Trophoblast cell (in vitro differentiated cells and primary cell): ENCODE results near the gene NEAT1.
A peak's percentile ranks its signal among the peaks of the same experiment; 100 is the strongest.

Source experiments
- DNase-seq, 2 donors: peaks; one replicate each; pipeline ENCODE4 v3.0.0-alpha.2; 2016
- H2AFZ ChIP-seq: 2 replicates; pipeline ENCODE4 v1.6.1; 2013; ENCODE audit warnings: low read length, moderate library complexity, mild to moderate bottlenecking; ENCODE audit not compliant: insufficient read depth, poor library complexity
- H2AK5ac ChIP-seq: 2 replicates; pipeline ENCODE4 v1.6.1; 2013; ENCODE audit warnings: mild to moderate bottlenecking, low read length
- H2BK120ac ChIP-seq: 2 replicates; pipeline ENCODE4 v1.6.1; 2013; ENCODE audit warnings: low read length, mild to moderate bottlenecking, moderate library complexity; ENCODE audit not compliant: insufficient read depth, poor library complexity
- H2BK12ac ChIP-seq: 2 replicates; pipeline ENCODE4 v1.6.1; 2013; ENCODE audit warnings: mild to moderate bottlenecking, low read length, moderate library complexity
- H2BK5ac ChIP-seq: 2 replicates; pipeline ENCODE4 v1.6.1; 2013; ENCODE audit warnings: low read length, low read depth, moderate library complexity, mild to moderate bottlenecking; ENCODE audit not compliant: poor library complexity
- H3K14ac ChIP-seq: 2 replicates; pipeline ENCODE4 v1.6.1; 2013; ENCODE audit warnings: mild to moderate bottlenecking, low read length
- H3K18ac ChIP-seq: 2 replicates; pipeline ENCODE4 v1.6.1; 2013; ENCODE audit warnings: mild to moderate bottlenecking, low read length
- H3K23ac ChIP-seq: 2 replicates; pipeline ENCODE4 v1.6.1; 2013; ENCODE audit warnings: low read length
- H3K27ac ChIP-seq: 2 replicates; pipeline ENCODE4 v1.5.1; 2013; ENCODE audit warnings: low read depth, mild to moderate bottlenecking, inconsistent platforms, low read length, moderate library complexity
- H3K27me3 ChIP-seq: 2 replicates; pipeline ENCODE4 v1.6.1; 2013; ENCODE audit warnings: inconsistent platforms, mild to moderate bottlenecking, low read length, moderate library complexity; ENCODE audit not compliant: insufficient read depth
- H3K36me3 ChIP-seq, 2 experiments: 1 replicate in 1 of 2; 2 replicates in 1 of 2; pipeline ENCODE4 v1.6.1; 2013; ENCODE audit warnings: low read length in 2 of 2, mild to moderate bottlenecking in 2 of 2, moderate library complexity in 1 of 2; ENCODE audit not compliant: insufficient read depth in 2 of 2, control insufficient read depth in 1 of 2
- H3K4ac ChIP-seq: 2 replicates; pipeline ENCODE4 v1.6.1; 2013; ENCODE audit warnings: low read depth, mild to moderate bottlenecking, low read length, moderate library complexity
- H3K4me1 ChIP-seq, 2 experiments: 1 replicate in 1 of 2; 2 replicates in 1 of 2; pipeline ENCODE4 v1.6.1; 2013; ENCODE audit warnings: low read length in 2 of 2, mild to moderate bottlenecking in 2 of 2, moderate library complexity in 1 of 2; ENCODE audit not compliant: insufficient read depth in 2 of 2, control insufficient read depth in 1 of 2
- H3K4me2 ChIP-seq: 2 replicates; pipeline ENCODE4 v1.6.1; 2013; ENCODE audit warnings: inconsistent platforms, mild to moderate bottlenecking, low read length, moderate library complexity
- H3K4me3 ChIP-seq: 2 replicates; pipeline ENCODE4 v1.5.1; 2013; ENCODE audit warnings: mild to moderate bottlenecking, low read depth, low read length, inconsistent platforms
- H3K79me1 ChIP-seq: one replicate; pipeline ENCODE4 v1.6.1; 2013; ENCODE audit warnings: low read length
- H3K79me2 ChIP-seq: 2 replicates; pipeline ENCODE4 v1.6.1; 2013; ENCODE audit warnings: low read length, mild to moderate bottlenecking; ENCODE audit not compliant: control insufficient read depth, insufficient read depth, poor library complexity
- H3K9ac ChIP-seq: 2 replicates; pipeline ENCODE4 v1.6.1; 2013; ENCODE audit warnings: mild to moderate bottlenecking, low read length
- H3K9me3 ChIP-seq: 2 replicates; pipeline ENCODE4 v1.6.1; 2013; ENCODE audit warnings: low read depth, mild to moderate bottlenecking, control low read depth, inconsistent platforms, low read length; ENCODE audit not compliant: insufficient read depth
- H4K12ac ChIP-seq: 2 replicates; pipeline ENCODE4 v1.6.1; 2013; ENCODE audit warnings: low read depth, mild to moderate bottlenecking, low read length, moderate library complexity
- H4K8ac ChIP-seq: 2 replicates; pipeline ENCODE4 v1.6.1; 2013; ENCODE audit warnings: low read depth, mild to moderate bottlenecking, low read length, moderate library complexity
- H4K91ac ChIP-seq: one replicate; pipeline ENCODE4 v1.6.1; 2013; ENCODE audit warnings: low read depth, mild to moderate bottlenecking, low read length, moderate library complexity
- WGBS: extraction: QIAGEN DNeasy Blood & Tissue Kit; methylation state at CpG from one replicate; pipeline ENCODE4 v1.1.7; 2013; ENCODE audit warnings: missing lambda C conversion rate; ENCODE audit not compliant: insufficient read length, insufficient coverage; ENCODE audit errors: extremely low coverage; 5-methylcytosine and 5-hydroxymethylcytosine counted together

The NEAT1 gene

GRCh38 chr11:65379698-65380459, 42.7 kb upstream of the NEAT1 start:
- Histone ChIP-seq H3K4me3 (no peak overlapping the region), H4K12ac (no peak overlapping the region), H3K14ac (peak overlapping the region; percentile 29), H2BK12ac (peak overlapping the region; percentile 61), H3K18ac (no peak overlapping the region), H2AFZ (no peak overlapping the region), H4K91ac (peak overlapping the region; percentile 30), H3K27ac (no peak overlapping the region), H3K9ac (no peak overlapping the region), H3K4me2 (no peak overlapping the region), H2BK120ac (peak overlapping the region; percentile 11), H2BK5ac (peak overlapping the region; percentile 6), H3K79me2 (peaks cover 5% of the 10 kb centered on the region), H2AK5ac (peak overlapping the region; percentile 72), H3K9me3 (peaks cover 3% of the 10 kb centered on the region), H3K79me1 (peaks cover 27% of the 10 kb centered on the region), H3K27me3 (no peaks in the 10 kb centered on the region), H3K36me3 (no peaks in the 10 kb centered on the region), H3K4me1 (peaks cover 29 to 30% of the 10 kb centered on the region in 2 experiments), H4K8ac (no peak overlapping the region), H3K4ac (no peak overlapping the region), H3K23ac (no peak overlapping the region)
- WGBS: no CpG with 5 or more reads among the region's 13 CpGs
- no peak for DNase-seq

GRCh38 chr11:65380460-65381119, 42.0 kb upstream of the NEAT1 start:
- H3K9ac ChIP-seq: no peak overlapping the region
- H3K18ac ChIP-seq: peak overlapping the region; percentile 48
- no CpG with 5 or more reads among the region's 16 CpGs for WGBS

GRCh38 chr11:65381716-65382032, 40.9 kb upstream of the NEAT1 start:
- H3K9ac ChIP-seq: no peak overlapping the region
- no peak overlapping the region for H3K4ac ChIP-seq
- H3K36me3 ChIP-seq: no peaks in the 10 kb centered on the region
- no CpG with 5 or more reads among the region's 6 CpGs for WGBS
- H2AFZ ChIP-seq: peak overlapping the region; percentile 47
- H3K79me1 ChIP-seq: peaks cover 38% of the 10 kb centered on the region
- H3K23ac ChIP-seq: no peak overlapping the region
- no peak overlapping the region for H3K4me3 ChIP-seq
- H3K9me3 ChIP-seq: no peaks in the 10 kb centered on the region
- peak overlapping the region; percentile 94 for H4K91ac ChIP-seq
- H3K27me3 ChIP-seq: no peaks in the 10 kb centered on the region
- H4K8ac ChIP-seq: peak overlapping the region; percentile 86
- no peak overlapping the region for H2BK12ac ChIP-seq
- H4K12ac ChIP-seq: no peak overlapping the region
- H3K4me2 ChIP-seq: peak overlapping the region; percentile 43
- H3K14ac ChIP-seq: no peak overlapping the region
- peak overlapping the region; percentile 83 for H2BK120ac ChIP-seq
- H2AK5ac ChIP-seq: no peak overlapping the region
- peak overlapping the region; percentile 79 for H3K18ac ChIP-seq
- H3K4me1 ChIP-seq: peaks cover 38 to 41% of the 10 kb centered on the region in 2 experiments
- peaks cover 8% of the 10 kb centered on the region for H3K79me2 ChIP-seq
- peak overlapping the region; percentile 91 for H2BK5ac ChIP-seq
- peak; percentile 84 to 87 for DNase-seq
- peak overlapping the region; percentile 86 for H3K27ac ChIP-seq

More at GRCh38 chr11:65380460-65381119, 42.0 kb upstream of the NEAT1 start:
- Histone ChIP-seq H4K8ac (no peak overlapping the region), H4K91ac (peak overlapping the region; percentile 80), H3K23ac (no peak overlapping the region), H3K79me2 (peaks cover 5% of the 10 kb centered on the region), H3K79me1 (peaks cover 31% of the 10 kb centered on the region), H2BK12ac (peak overlapping the region; percentile 89), H3K14ac (peak overlapping the region; percentile 49), H3K4me2 (no peak overlapping the region), H3K4ac (peak overlapping the region; percentile 13), H3K27ac (no peak overlapping the region), H2AK5ac (peak overlapping the region; percentile 95), H2AFZ (no peak overlapping the region), H3K36me3 (no peaks in the 10 kb centered on the region), H3K4me3 (no peak overlapping the region), H2BK120ac (peak overlapping the region; percentile 26), H3K4me1 (peaks cover 34 to 37% of the 10 kb centered on the region in 2 experiments), H4K12ac (no peak overlapping the region), H3K27me3 (no peaks in the 10 kb centered on the region), H2BK5ac (peak overlapping the region; percentile 6), H3K9me3 (no peaks in the 10 kb centered on the region)
- DNase-seq: no peak

GRCh38 chr11:65382033-65382803, 40.4 kb upstream of the NEAT1 start, which contains the start of gene SLC25A45:
Gene SLC25A45, minus strand, starts transcription at chr11:65382646. Its CDS starts 695 bp downstream, at chr11:65381951.
- no CpG with 5 or more reads among the region's 27 CpGs for WGBS
- no peaks in the 10 kb centered on the region for H3K27me3 ChIP-seq
- H3K4ac ChIP-seq: peak within 1 kb of the TSS; percentile 76
- peak within 1 kb of the TSS; percentile 79 for H3K18ac ChIP-seq
- peak within 1 kb of the TSS; percentile 95 for H2BK120ac ChIP-seq
- peaks cover 41% of the 10 kb centered on the region for H3K79me1 ChIP-seq
- H4K12ac ChIP-seq: peak within 1 kb of the TSS; percentile 48
- H2AFZ ChIP-seq: peak within 1 kb of the TSS; percentile 47
- peak within 1 kb of the TSS; percentile 95 for H4K91ac ChIP-seq
- H3K23ac ChIP-seq: no peak within 1 kb of the TSS
- H3K4me3 ChIP-seq: no peak within 1 kb of the TSS
- H3K4me2 ChIP-seq: peak within 1 kb of the TSS; percentile 49
- H3K9ac ChIP-seq: no peak within 1 kb of the TSS
- H2AK5ac ChIP-seq: peak within 1 kb of the TSS; percentile 33
- peaks cover 11% of the 10 kb centered on the region for H3K79me2 ChIP-seq
- H3K14ac ChIP-seq: peak within 1 kb of the TSS; percentile 78
- H3K27ac ChIP-seq: peak within 1 kb of the TSS; percentile 86
- peaks cover 38 to 41% of the 10 kb centered on the region in 2 experiments for H3K4me1 ChIP-seq
- H3K9me3 ChIP-seq: no peaks in the 10 kb centered on the region
- DNase-seq: peak; percentile 96
- H4K8ac ChIP-seq: peak within 1 kb of the TSS; percentile 86
- no peaks in the 10 kb centered on the region for H3K36me3 ChIP-seq
- peak within 1 kb of the TSS; percentile 92 for H2BK5ac ChIP-seq
- peak within 1 kb of the TSS; percentile 74 for H2BK12ac ChIP-seq
